Mucosa of rectum (tissue), 2 donors: ENCODE results near the gene CSNK2A1.
A peak's percentile ranks its signal among the peaks of the same experiment; 100 is the strongest.
"Not testable (repeated sequence)": the region's sequence is repeated elsewhere in the genome, so short reads cannot be mapped to it uniquely, and the experiment has no call there.

ENCODE experiments used
- H3K27ac ChIP-seq, 2 donors: one replicate each; pipeline ENCODE4 v1.7.0; 2013; ENCODE audit warnings: inconsistent platforms in 2 of 2, low read depth in 2 of 2, low read length in 2 of 2
- H3K27me3 ChIP-seq, 2 donors: one replicate each; pipeline ENCODE4 v1.7.0; 2013; ENCODE audit warnings: low read length in 2 of 2; ENCODE audit not compliant: control insufficient read depth in 2 of 2, insufficient read depth in 2 of 2
- H3K36me3 ChIP-seq, 2 donors: one replicate each; pipeline ENCODE4 v1.7.0; 2013; ENCODE audit warnings: low read length in 2 of 2; ENCODE audit not compliant: control insufficient read depth in 2 of 2, insufficient read depth in 2 of 2
- H3K4me1 ChIP-seq, 2 donors: one replicate each; pipeline ENCODE4 v1.7.0; 2013; ENCODE audit warnings: low read length in 2 of 2, mild to moderate bottlenecking in 1 of 2; ENCODE audit not compliant: control insufficient read depth in 2 of 2, insufficient read depth in 2 of 2
- H3K4me3 ChIP-seq, 2 donors: one replicate each; pipeline ENCODE4 v1.7.0; 2013; ENCODE audit warnings: low read length in 2 of 2
- H3K9ac ChIP-seq, 2 donors: one replicate each; pipeline ENCODE4 v1.7.0; 2013; ENCODE audit warnings: low read length in 2 of 2, low read depth in 1 of 2, mild to moderate bottlenecking in 1 of 2
- H3K9me3 ChIP-seq, 2 donors: one replicate each; pipeline ENCODE4 v1.7.0; 2013; ENCODE audit warnings: low read length in 2 of 2; ENCODE audit not compliant: control insufficient read depth in 2 of 2
- donor health status: healthy.
- donor health status: Normal muscosa, but diverticular disease.

The CSNK2A1 gene

DNA sequence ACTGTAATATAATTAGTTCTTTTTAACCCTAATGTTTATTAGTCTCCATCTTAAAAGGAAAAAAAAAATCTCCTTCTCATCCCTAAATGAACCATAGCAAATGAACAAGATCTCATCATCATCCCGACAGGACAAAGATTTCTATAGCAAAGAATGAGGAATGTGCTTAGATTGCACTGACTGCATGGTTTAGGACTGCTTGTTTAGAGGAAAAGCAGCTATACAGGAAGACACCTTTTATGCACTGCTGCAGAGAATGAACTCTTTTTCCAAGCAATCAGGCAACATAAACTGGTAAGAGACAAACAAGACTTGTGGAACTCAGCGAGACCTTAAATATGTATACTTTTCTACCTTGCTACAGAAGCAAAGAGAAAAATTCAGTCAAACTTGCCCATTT lies 26.8 kb downstream of the CSNK2A1 start:
- H3K4me3 ChIP-seq: no peak overlapping the region
- no peaks in the 10 kb centered on the region for H3K9me3 ChIP-seq
- peaks cover 2 to 5% of the 10 kb centered on the region in 2 donors for H3K36me3 ChIP-seq
- H3K27me3 ChIP-seq: no peaks in the 10 kb centered on the region
- H3K9ac ChIP-seq: no peak overlapping the region
- H3K27ac ChIP-seq: no peak overlapping the region
- H3K4me1 ChIP-seq: no peaks in the 10 kb centered on the region

DNA sequence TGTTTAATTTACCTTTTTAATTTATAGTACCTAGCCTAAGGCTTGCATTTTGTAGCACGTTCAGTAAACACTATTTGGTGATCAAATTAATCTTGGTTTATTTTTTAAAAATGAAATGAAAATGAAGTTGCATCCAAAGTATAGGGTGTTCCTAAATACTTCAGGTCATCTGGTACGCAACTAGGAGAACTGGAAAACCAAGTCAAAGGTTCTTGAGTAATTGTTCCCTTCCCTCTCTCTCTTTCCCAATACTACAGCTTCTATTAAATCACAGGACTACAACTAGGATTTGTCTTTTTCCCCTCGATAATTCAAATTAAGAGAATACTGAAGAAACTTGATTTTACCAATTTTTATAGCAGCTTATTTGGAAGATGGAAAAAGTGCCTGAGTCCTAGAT lies 27.9 kb downstream of the CSNK2A1 start:
- H3K27ac ChIP-seq: no peak overlapping the region
- no peak overlapping the region for H3K9ac ChIP-seq
- H3K9me3 ChIP-seq: no peaks in the 10 kb centered on the region
- peaks cover 0 to 2% of the 10 kb centered on the region in 2 donors for H3K36me3 ChIP-seq
- peaks cover 0 to 3% of the 10 kb centered on the region in 2 donors for H3K4me1 ChIP-seq
- H3K27me3 ChIP-seq: no peaks in the 10 kb centered on the region
- no peak overlapping the region for H3K4me3 ChIP-seq

DNA sequence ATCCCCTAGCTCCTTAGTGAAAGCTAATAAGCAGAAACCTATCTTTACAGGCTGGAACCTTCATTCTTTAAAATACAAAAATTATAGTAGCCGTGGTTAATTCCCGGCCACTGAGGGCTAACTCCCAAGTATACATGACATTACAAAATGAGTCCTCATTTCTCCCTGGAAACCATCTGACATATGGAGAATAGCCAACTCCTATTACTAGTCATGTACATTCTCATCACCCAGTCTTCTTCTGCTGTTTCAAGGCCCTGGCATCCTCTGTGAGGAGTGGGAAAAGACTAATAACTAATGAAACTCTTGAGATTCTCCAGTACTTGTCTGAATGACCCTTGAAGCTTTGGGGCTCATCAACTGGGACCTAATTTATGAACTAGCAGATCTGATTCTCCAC lies 30.2 kb downstream of the CSNK2A1 start:
- H3K4me3 ChIP-seq: no peak overlapping the region
- peaks cover 0 to 5% of the 10 kb centered on the region in 2 donors for H3K36me3 ChIP-seq
- peaks cover 0 to 10% of the 10 kb centered on the region in 2 donors for H3K4me1 ChIP-seq
- no peaks in the 10 kb centered on the region for H3K9me3 ChIP-seq
- H3K9ac ChIP-seq: no peak overlapping the region
- no peak overlapping the region for H3K27ac ChIP-seq
- no peaks in the 10 kb centered on the region for H3K27me3 ChIP-seq

DNA sequence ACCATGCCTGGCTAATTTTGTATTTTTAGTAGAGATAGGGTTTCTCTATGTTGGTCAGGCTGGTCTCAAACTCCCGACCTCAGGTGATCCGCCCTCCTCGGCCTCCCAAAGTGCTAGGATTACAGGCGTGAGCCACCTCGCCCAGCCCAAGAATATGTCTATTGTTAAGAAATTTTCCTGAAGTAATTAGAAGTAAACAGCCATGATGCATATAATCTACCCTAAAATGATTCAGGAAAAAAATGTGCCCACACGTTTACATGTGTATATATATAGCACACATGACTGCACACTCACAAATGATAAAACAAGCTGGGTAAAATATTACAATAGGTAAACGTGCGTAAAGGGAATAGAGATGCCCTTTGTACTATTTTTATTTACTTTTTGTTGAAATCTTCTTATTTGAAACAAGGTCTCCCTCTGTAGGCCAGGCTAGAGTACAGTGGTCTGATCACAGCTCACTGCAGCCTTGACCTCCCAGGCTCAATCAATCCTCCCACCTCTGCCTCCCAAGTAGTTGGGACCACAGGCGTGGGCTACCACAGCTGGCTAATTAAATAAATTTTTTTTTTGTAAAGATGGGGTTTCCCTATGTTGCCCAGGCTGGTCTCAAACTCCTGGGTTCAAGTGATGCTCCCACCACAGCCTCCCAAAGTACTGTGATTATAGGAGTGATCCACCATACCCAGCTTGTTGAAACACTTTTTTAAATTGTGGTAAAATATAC lies 33.1 kb downstream of the CSNK2A1 start:
- not testable (repeated sequence) for H3K4me3 ChIP-seq, H3K4me1 ChIP-seq, H3K27me3 ChIP-seq, H3K9ac ChIP-seq, H3K9me3 ChIP-seq
- Histone ChIP-seq H3K27ac (peak overlapping the region in 1 of 2 donors; percentile 38), H3K36me3 (peaks cover 15 to 25% of the 10 kb centered on the region in 2 donors)

DNA sequence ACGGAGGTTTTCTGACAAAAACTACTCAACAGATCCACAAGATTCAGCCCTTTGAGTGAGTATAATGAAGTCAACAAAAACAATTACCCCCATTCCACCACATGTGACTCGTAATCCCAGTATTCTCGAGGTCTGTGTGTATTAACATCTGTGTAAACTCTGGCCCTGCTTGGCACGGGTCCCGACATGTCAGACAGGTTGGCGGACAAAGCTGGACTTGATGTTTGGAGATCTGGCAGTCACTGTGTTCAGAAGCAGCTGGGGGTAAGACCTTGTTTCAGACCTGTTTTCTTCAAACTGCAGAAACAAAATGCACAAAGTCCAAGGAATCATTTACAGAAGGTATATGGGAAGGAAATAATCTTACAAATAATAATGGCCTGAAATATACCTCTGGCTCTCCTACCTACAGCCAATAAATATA lies 35.2 kb downstream of the CSNK2A1 start:
- H3K4me3 ChIP-seq, H3K9ac ChIP-seq, H3K9me3 ChIP-seq, H3K27ac ChIP-seq, H3K4me1 ChIP-seq, H3K27me3 ChIP-seq: not testable (repeated sequence)
- H3K36me3 ChIP-seq: peaks cover 22 to 33% of the 10 kb centered on the region in 2 donors

DNA sequence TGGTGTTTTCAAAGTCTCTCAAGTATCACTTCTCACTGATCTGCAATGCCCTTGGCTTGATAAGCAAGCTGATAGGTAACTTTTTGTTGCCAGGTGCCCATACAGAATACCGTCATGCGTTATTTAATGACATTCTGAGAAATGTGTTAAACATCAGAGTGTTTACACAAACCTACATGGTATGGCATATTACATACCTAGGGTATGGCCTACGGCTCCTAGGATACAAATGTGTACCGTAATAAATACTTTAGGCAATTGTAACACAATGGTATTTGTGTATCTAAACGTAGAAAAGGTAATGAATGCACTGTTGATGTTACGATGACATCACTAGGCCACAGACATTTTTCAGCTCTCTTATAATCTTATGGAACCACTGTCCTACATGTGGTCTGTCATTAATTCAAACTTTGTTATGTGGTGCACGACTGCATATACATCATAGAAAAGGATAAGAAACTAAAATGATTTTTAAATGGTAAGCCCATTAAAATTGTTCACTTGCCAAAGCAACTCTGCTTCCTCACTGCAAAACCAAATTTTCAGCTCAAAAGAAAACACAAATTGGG lies 35.7 kb downstream of the CSNK2A1 start:
- H3K36me3 ChIP-seq: peaks cover 28 to 38% of the 10 kb centered on the region in 2 donors
- no peak overlapping the region for H3K9ac ChIP-seq
- no peaks in the 10 kb centered on the region for H3K9me3 ChIP-seq
- no peak overlapping the region for H3K27ac ChIP-seq
- no peaks in the 10 kb centered on the region for H3K27me3 ChIP-seq
- H3K4me1 ChIP-seq: peaks cover 3 to 10% of the 10 kb centered on the region in 2 donors
- no peak overlapping the region for H3K4me3 ChIP-seq

DNA sequence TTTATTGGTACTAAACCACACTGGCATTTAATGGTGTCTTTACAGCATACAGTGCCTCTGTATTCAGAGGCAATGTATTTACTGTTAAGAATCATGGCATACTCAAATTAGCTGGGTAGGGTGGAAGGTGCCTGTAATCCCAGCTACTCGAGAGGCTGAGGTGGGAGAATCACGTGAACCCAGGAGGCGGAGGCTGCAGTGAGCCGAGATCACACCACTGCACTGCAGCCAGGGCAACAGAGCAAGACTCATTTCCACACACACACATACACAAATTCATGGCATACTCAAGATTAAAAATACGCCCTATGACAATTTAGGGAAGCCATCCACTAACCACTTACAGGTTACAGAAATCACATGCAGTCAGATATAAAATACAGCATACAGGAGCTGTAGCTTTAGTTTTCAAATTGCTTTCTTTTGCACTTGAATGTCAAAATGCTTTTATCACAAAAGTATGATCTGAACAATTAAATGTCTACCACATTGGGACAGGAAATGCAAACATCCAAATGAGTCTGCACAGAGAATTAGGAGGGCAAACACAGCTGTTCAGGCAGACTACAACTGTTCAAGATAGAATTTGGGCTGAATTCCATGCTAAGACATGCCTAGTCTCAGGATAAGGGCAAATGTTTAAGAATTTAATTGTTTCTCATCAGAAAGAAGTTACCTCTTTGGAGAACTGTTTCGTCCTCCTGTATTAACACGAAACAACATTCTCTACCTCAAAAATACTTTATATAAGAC lies 36.4 kb downstream of the CSNK2A1 start:
- H3K36me3 ChIP-seq: peaks cover 32 to 41% of the 10 kb centered on the region in 2 donors
- H3K4me3 ChIP-seq: no peak overlapping the region

DNA sequence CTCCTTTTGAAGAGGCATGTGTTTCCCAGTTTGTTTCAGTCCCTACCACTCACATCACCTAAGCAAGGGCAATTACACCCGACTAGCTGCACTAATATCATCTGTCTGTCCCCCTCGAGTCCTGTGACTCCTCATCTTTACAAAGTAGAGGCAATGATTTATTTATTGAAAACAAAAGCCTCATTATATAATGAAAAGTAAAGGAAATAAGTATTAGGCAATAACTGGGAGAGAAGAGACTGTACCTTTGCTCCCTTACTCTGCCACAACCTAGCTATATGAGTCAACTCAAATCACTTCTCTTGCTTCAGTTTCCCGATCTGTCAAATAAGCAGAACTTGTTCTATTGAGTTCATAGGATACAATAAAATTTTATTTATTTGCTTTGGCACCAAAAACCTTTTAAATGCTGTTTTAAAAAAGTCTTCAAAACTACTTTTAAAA lies 38.9 kb downstream of the CSNK2A1 start:
- H3K36me3 ChIP-seq: peaks cover 46 to 56% of the 10 kb centered on the region in 2 donors

More for the DNA sequence above, 36.4 kb downstream of the CSNK2A1 start:
- peaks cover 3 to 10% of the 10 kb centered on the region in 2 donors for H3K4me1 ChIP-seq
- no peak overlapping the region for H3K27ac ChIP-seq
- H3K27me3 ChIP-seq: no peaks in the 10 kb centered on the region
- H3K9ac ChIP-seq: no peak overlapping the region
- no peaks in the 10 kb centered on the region for H3K9me3 ChIP-seq

DNA sequence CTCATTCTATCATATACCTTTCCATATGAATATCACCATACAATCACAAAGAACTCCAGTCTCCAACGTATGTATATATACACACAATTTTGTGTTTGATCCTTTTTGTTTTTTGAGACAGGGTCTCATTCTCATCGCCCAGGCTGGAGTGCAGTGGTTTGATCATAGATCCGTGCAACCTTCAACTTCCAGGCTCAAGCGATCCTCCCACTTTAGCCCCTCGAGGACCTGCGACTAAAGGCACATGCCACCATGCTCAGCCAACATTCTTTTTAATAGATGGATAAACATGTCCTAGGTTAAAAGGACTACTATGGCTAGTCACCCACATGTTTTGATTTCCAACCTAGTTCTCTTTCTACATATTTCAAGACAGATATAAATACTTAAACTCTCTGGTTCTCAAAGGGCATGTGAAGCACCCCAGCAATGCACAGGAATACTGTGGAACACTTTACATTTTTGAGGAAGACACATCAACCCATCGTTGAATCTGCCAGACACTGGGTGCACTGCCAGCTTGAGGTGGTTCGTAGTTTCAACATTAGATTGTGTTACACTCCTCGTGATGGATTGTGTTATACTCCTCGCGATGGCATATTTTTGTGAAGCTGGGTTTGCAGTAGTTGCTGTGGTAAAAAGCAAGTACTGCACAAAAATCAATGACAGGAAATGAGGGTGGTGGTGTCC lies 40.4 kb downstream of the CSNK2A1 start:
- H3K4me3 ChIP-seq: no peak overlapping the region
- no peak overlapping the region for H3K9ac ChIP-seq
- H3K4me1 ChIP-seq: peaks cover 0 to 3% of the 10 kb centered on the region in 2 donors
- H3K9me3 ChIP-seq: no peaks in the 10 kb centered on the region
- peaks cover 53 to 65% of the 10 kb centered on the region in 2 donors for H3K36me3 ChIP-seq
- H3K27ac ChIP-seq: no peak overlapping the region
- no peaks in the 10 kb centered on the region for H3K27me3 ChIP-seq

More for the DNA sequence above, 38.9 kb downstream of the CSNK2A1 start:
- Histone ChIP-seq H3K27ac (no peak overlapping the region), H3K4me3 (no peak overlapping the region), H3K9ac (no peak overlapping the region), H3K27me3 (no peaks in the 10 kb centered on the region), H3K9me3 (no peaks in the 10 kb centered on the region), H3K4me1 (peaks cover 3 to 4% of the 10 kb centered on the region in 2 donors)
